Ureter (tissue), 1 donor: Measurements from ENCODE around the gene PRRX2. TPM values are rescaled to one million over a fixed set of nuclear protein-coding genes. Genes with fewer than 3 reads are reported as not detected.
"Not testable (repeated sequence)": the region's sequence is repeated elsewhere in the genome, so short reads cannot be mapped to it uniquely, and the experiment has no call there.

ENCODE experiments used
- DNase-seq: peaks from one replicate; pipeline ENCODE4 v3.0.0-alpha.2; 2020; ENCODE audit warnings: low spot score
- total RNA-seq: library from RNA; stranded (reverse); gene quantifications from one replicate; pipeline ENCODE4 v1.2.4, GENCODE V29; 2023
- donor health status: DM: yes; HTN: yes; CAD: no.

PRRX2 gene
- total RNA-seq, 1 donor from 2014 or later, result 6.5 TPM

DNA sequence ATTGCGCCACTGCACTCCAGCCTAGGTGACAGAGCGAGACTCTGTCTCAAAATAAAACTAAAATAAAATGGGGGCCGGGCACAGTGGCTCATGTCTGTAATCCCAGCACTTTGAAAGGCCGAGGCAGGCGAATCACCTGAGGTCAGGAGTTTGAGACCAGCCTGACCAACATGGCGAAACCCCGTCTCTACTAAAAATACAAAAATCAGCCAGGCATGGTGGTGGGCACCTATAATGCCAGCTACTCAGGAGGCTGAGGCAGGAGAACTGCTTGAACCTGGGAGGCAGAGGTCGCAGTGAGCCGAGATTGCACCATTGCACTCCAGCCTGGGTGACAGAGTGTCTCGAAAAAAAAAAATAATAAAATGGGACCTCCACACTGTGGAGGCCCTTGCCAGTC lies 29.1 kb upstream of the PRRX2 start:
- DNase-seq, result not testable (repeated sequence)

DNA sequence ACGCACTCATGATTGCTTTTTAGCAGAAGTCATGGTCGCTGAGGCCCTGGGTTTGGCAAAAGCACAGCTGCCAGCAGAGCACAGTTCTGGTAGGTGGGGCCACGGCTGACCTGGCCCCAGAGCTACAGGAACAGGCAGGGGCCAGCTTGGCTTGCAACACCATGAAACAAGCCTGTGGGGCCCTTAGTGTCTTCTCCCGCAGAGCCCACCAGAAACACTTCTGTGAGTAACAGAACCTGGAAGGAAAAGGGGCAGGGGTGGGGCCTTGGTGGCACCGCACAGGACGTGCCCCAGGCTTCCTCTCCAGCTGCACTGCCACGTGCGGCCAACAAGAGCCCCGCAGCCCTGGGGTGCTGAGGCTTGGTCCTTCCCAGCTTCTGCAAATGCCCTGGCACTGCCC lies 28.3 kb upstream of the PRRX2 start:
- no peak for DNase-seq

DNA sequence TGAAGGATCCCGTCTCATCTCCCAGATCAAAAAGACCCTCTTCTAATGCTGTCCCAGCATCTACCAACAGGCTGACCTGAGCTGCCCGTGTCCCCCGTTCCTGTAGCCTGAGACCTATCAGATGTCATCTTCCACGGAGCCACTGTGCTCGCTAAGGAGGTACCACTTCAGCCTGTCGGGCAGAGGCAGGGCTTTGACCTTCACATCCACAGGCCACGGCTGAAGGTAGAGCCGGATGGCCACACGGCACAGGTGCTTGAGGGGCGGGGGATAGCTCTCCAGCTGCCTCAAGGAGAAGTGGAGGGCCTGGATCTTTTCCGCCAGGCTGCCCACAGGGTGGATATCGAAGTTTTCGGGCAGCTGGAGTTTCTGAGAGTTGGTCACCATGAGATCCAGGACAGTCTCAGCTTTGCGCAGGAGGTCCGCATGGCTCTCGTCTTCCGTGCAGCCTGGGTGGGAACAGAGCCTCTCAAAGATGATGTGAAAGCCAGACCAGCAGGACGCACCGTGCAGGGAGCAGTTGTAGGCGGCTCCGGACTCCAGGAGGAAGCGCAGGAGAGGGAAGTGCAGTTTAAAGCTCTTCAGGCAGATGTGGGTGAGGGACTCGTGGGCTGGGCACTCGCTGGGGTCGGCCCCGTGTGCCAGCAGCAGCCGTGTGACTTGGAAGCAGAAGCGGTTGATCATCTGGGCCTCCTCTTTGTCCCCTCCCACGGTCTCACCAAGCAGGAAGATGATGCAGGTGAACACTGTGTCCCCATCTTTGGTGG lies 27.6 kb upstream of the PRRX2 start:
- no peak for DNase-seq

DNA sequence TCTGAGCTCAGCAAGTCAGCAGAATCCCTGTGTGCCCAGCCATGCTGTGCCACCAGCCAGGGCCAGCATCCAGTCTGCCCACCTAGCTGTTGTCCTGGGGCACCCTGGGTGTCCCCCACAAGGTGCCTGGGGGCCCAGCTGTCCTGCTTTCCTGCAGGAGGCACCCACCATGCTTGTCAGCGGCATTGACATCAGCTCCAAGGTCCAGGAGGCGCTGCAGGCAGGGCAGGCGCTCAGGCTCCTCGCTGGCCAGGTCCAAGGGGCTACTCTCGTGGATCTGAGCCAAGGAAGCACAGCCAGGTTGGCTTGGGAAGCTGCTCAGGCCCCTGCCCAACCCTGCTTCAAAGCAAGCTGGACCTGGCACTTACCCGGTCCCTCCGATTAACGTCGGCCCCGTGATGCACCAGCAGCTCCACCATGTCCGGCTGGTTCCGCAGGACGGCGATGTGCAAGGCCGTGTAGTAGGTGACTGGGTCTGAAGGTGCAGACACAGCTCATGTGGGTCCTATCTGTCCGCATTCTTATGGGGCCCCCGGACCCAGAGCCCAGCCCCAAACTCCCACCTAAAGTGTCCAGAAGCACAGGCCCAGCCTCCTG lies 26.3 kb upstream of the PRRX2 start:
- no peak for DNase-seq

DNA sequence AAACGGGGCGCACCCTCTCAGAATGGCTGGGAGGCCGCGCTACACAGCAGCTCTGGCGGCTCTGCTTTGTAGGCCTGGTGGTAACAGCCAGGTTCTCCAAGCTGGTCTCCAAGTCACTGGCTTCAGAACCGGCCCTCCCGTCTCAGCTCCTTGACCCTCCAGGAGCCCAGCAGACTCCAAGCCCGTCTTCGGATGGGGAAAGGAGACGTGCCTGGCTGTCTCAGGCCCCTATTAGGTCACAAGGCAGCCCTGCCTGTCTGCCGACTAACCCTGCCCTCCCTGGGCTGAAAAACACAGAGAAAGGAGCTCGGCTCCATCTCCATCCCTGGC lies 25.7 kb upstream of the PRRX2 start:
- no peak for DNase-seq

DNA sequence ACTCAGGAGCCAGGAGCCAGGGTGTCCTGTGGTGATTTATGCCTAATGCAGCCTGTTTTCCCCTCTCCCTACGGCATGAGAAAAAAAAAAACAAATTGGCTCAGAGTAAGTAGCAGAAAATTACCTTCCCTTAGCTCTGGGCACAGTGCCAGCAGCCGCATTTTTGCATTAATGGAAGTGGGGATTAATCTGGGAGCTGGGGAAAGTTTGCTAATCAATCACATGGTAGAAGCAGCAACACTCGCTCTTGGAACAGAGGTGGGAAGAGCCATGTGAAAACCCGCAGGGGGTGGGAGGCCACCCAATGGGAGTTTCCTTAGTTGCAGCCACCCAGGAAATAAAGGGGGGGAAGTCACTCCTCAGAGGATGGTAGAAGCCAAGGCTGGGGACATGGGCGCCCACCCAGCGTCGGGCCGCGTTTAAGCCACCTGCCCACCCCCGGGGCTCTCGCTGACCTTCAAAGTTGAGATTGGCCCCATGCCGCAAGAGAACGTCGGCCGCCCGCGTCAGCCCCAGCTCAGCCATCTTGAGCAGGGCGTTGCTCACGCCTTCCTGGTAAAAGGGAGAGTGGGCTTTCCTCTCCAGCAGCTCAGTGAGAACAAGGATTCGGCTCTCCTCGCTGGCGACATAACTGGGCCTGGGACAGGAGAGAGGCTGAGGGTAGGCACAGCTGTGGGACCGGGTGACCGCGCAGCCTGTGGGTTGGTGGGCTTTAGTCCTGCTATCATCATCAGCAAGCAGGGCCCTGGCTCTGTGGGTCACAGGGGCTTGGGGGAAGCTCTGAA lies 25.2 kb upstream of the PRRX2 start:
- no peak for DNase-seq

DNA sequence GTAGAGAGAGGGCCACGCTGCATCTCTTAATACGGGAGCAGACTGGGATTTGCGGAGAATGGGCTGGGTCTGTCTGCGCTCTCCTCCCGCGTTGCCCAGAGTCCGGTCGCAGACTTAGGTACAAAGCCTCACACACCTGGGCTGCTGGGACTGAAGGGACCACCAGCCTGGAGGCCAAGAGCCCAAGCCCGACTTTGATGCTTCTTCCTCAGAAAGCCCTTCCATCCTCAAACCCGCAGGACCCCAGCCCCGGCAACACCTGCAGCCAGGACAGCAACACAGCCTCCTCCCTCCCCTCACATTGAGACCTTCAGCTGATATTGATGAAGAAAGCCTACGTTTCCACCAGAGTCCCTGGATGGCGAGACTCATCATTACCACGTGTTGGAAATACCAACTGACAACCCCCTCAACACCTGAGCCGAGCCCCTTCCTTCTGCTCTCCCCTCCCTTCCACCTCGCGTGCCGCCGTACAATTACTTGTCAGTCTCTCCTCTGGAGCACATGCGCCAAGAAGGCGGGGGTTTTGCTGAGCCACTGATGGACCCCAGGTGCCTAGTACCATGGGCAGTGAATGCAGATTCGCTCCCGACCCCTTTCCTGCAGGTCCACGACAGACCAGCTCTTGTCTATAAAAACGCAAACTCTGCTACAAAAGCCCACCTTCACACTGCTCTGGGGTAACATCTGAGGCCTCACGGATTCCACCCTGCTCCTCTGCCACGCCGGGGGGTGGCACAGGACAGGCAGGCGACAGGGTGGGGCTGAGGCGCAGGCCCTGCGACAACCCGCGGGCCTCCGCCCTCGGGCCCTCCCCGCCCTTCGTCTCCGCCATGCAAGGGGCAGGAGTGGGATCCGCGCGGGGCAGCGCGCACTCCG lies 24.3 kb upstream of the PRRX2 start:
- no peak for DNase-seq

DNA sequence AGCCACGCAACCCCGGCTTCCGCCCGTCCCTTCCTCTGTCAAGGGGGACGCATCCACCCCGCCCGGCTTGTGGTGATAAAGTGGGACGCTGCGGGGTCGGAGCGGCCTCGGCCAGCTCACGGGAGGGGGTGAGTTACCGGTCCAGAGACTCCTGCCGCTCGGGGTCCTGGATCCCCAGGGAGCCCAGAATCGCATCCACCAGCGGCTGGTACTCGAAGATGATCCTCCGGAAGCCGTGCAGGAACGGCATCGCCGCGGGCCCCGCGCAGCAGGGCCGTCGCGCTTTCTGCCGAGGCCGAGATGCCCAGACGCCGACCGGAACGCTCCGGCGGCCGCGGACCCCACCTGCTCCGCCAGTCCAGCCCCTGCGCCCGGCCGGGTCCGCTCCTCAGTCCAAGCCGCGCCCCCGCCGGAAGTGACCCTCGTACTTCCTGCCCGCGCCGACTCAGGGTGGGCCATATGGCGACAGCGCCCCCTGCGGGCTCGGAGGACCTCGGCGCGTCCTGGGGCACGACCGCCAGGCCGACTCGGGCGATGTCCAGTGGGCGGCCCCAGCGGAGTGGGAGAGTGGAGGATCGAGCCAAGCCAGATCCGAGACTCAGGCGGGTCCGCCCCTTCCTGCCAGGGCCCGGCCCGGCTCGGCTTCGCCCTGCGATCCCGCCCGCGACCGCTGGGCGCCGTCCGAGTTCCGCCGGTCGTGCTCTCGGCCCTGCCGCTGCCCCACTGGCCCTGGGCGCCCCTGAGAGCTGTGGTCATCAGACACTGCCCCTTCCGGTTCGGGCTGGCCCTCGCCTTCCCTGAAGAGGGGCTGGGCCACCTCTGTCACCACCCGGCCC lies 23.5 kb upstream of the PRRX2 start, which contains the start of gene ASB6:
Gene ASB6 (minus strand): TSS at position 402 of the 836 bp plus-strand sequence. CDS start 152 bp downstream, at position 250.
- DNase-seq, result peak; percentile 97

DNA sequence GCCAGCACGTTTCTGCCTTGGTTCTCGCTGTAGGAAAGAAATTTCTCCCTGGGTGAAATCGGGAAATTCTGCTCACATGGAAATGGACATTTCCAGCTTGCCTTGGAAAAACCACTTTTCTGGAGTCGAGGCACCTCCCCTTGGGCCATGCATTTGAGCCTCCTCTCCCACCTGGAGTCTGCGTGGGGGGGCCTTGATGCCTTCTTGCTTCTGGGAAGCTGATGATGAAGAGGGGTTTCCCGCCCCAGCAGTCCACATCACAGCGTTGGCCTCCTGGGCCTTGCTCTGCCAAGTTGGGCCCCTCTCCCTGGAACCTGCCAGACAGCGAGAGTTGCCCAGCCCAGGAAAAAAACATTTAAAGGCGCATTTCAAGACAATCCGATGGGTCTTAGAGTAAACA lies 21.7 kb upstream of the PRRX2 start:
- no peak for DNase-seq

DNA sequence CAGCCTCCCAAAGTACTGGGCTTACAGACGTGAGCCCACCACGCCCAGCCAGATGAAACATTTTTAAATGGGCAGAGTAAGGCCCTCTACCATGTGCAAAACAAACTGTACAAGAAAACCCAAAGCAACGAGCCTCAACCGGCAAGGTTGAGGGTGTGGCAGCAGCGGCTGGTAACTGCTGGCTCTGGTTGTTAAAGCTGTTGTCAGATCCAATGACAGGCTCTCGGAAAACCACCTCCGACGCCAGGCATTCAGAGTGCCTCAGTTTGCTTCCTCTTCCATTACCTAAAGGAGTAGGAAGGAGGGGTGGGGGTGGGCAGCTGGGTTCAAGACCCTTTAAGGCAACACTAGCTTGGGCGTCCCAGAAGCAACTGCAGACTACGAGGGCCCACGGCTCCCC lies 21.1 kb upstream of the PRRX2 start:
- DNase-seq, result no peak

DNA sequence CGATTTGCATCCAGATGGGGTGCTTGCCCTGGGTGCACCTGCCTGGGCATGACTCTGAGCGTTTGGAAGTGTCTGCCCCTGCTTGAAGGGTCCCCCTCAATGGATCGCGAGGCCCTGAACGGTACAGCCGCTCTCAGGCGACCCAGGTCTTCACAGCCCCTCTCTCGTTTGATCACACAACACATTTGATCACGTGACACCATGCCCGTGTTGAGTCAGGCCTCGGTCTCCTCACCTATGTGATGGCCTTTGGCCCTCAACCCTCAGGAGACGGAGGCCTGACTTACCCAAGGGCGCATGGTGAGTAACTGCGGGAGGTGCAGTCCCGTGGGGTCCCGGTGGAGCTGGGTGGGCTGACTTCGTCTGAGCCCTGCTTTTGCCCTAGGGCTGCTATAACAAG lies 20.5 kb upstream of the PRRX2 start:
- DNase-seq, result no peak

DNA sequence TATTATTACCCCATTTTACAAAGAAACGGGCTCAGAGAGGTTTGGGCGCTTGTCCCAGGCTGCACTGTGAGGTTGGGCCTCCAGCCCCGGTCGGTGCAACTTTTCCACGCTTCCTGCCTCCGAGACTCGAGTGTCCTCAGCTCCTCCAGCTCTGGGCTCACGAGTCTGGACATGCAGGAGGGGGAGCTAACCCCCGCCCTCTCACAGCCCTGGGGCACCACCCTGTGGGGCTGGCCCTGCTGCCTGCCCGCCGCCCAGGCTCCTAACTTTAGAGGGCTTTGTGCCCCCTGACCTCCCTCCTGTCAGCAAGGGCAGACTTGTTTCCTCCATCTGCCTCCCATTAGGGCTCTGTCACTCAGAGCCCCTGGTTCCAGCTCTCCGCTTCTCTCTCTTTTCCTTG lies 19.2 kb upstream of the PRRX2 start:
- no peak for DNase-seq

DNA sequence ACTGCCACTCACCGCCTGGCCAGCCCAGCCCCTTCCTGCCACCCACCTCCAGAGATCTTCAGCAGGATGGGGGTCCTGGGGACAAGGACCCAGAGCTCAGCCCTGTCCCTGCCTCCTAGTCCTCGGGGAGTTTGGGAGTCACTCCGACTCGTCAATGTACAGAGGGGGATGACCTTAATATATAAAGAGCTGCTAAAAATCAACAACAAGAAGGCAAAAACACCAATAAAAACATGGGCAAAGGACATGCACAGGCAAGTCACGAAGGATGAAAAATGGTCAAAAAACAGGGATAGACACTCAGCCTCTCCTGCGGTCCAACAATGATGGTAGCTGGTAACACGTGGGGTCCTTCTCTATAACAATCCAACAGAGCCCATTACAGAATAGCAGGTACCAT lies 18.8 kb upstream of the PRRX2 start:
- DNase-seq, result no peak

DNA sequence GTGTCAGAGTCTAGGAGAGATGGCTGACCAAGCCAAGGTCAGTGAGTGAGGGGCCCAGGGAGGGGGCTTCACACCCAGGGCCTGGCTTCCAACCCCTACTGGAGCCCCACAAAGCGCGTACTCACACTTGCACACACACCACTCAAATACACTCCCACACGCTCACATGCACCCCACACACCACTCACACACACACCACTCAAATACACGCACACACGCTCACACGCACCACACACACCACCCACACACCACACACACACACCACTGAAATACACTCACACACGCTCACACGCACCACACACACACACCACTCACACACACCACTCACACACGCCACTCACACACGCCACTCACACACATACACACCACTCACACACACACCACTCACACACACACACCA lies 17.8 kb upstream of the PRRX2 start:
- DNase-seq, result no peak

DNA sequence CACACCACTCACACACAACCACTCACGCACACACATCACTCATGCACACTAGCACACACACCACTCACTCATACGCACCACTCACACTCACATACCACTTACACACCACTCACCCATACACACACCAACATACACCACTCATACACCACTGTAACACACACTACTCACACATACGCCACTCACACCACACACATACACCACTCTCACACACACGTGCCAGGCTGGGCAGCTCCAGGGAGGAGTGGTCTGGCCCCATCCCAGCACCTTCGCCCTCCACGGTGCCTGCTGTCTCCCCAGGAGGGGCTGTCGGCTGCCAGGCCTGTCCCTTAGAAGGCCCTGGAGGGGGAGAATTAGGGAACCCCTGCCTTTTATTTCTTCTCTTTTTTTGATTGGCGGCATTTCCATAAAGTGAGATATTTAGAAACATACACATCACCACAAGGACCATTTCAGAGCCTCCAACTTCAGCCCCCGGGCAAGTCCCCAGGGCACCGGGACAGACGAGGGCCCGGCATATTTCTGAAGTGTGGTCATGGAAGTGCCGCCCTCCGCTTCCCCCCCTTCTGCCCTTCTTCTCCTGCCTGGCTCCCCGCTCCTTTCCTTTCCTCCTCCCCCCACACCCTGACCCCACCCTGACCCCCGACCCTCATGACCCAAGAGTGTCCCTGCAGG lies 17.2 kb upstream of the PRRX2 start:
- no peak for DNase-seq

DNA sequence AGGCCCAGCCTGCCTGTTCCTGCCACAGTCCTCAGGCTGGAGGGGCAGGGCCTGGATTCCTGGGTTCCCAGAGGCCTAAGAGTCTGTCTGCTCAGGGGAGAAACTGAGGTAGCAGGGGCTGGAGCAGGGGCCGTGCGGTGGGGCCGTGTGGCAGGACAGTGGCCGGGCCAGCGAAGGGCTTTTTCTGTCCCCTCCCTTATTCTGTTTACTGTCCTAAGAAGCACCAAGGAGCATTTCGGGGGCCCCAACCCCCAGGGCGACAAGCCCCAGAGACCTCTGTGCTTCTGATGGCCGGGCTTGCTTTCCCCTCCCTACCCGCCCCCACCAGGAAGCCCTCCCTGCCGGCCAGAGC lies 16.7 kb upstream of the PRRX2 start:
- no peak for DNase-seq

DNA sequence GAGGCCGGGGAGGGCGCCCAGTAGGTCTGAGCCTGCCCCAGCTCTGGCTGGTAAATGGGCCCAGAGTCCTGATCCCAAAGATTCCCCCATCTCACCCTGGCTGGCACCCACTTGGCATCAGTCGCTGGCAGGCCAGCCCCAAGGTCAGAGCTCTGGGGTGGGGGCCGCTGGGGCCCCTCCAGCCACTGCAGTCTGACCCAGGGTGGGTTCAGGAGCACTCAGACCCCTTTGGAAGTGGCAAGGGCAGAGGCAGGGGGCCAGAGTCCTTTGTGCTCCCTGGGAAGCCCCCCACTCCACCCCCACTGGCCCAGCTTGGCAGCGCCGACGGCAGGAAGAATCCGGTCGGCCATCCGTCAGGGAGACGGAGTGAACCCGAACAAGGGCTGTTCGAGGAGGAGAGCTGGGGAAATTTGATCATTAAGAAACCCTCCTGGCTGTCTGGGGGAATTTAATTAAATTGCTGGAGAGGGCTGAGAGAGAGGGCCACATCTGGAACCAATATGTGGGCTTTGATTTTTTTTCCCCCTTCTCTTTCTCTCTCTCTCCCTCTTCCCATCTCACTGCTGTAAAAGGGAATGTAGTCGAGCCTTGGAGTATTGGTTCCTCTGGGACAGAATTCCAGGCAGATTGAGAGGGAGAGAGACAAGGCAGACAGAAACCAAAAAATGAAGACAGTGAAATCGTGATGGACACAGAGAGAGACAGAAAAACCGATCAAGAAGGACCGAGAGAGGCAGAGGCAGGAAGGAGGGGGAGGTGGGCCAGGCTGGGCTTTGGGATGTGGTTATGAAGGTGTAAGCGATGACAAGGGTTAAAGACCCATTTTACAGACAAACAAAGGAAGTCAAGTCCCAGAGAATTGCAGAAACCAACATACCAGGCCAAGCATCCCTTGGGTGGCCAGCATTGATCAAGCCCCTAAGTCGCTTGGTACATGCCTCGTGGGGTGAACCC lies 15.4 kb upstream of the PRRX2 start:
- DNase-seq, result no peak

DNA sequence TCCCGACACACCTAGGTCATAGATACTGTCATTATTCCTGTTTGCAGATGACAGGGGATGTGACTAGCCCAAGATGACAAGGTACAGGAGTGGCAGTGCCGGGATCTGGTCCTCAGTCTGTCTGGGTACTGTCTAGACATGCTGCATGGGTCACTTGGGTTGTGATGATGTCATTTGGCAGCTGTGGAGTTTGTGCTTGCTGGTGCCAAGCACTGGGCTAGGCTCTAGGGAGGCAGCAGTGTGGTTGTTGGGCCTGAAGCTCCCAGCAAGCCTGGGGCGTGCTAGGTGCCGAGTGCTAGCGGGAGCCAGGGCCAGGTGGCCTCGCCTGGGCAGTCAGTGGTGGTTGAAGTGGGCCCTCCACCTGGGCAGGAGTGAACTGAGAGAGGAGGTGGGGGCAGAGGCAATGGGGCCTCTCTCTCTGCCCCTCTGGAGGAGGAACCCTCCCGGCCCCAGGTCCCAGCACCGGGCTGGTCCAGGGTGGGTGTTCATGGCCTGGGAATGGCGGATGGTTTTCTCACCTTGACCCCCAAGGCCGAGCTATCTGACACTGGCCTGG lies 14.7 kb upstream of the PRRX2 start:
- no peak for DNase-seq
